Measurements from ENCODE around the gene GRAP. TPM values are rescaled to one million over a fixed set of nuclear protein-coding genes. Genes with fewer than 3 reads are reported as not detected.
A peak's percentile ranks its signal among the peaks of the same experiment; 100 is the strongest.
"Not testable (repeated sequence)": the region's sequence is repeated elsewhere in the genome, so short reads cannot be mapped to it uniquely, and the experiment has no call there.

Gene GRAP
- total and polyA plus RNA-seq, 10 of the 15 experiments (the other 5 are each of a cell fraction or from before 2014, with no cell fraction given) = 0.58 to 78.3 (median 36.6) TPM

DNA sequence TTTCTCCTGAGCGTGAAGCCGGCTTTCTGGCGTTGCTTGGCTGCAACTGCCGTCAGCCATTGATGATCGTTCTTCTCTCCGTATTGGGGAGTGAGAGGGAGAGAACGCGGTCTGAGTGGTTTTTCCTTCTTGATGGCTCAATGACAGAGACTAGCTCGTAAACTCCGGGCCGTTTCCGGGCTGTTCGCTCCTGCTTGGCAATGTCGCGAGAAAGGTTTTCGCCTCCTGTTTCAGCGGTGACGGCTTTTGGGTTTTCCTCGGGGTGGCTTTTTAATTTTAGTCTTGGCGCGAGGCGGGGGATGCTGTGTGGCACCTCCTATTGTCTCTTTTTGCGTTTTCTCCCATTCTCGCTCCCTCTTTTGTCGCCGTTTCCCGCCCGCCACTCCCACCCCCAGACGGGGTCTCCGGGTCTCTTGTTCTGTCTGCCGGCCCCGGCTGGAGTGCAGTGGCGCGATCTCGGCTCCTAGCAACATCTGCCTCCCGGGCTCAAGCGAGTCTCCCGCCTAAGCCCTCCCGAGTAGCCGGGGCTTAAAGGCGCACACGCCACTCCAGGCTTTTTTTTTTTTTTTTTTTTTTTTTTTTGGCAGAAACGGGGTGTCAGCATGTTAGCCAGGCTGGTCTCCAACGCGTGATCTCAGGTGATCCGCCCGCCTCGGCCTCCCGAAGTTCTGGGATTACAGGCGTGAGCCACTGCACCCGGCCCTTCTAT, 15.4 kb upstream of the GRAP start:
- TSS peak; percentile 100 for BruUV-seq (replicated peaks)

DNA sequence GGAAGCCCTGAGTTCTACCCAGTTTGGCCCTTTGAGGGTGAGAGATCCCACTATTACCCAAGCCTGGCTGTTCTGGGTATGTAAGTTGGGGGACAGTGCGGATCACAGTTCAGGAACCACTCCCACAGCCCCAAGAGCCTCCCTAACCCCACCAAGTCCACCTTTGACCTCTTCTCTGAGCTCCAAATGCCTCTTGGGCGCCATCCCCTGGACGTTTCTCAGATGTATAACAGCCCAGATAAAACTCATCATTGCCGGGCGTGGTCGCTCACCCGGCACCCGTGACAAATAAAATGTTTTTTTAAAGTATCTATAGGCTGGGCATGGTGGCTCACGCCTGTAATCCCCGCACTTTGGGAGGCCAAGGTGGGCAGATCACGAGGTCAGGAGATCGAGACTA, 8.7 kb upstream of the GRAP start:
- BruUV-seq (replicated peaks); H3K36me3 ChIP-seq (ENCODE audit: control insufficient read depth in 2 of 2, insufficient read depth in 2 of 2, low read length in 1 of 2); POLR2A ChIA-PET; H3K4me2 ChIP-seq (ENCODE audit: control insufficient read depth, insufficient read depth); H3K4me1 ChIP-seq (ENCODE audit: control insufficient read depth, insufficient read depth, low read length); H3K27ac ChIP-seq (ENCODE audit: control insufficient read depth, insufficient read depth); H2AFZ ChIP-seq (ENCODE audit: control insufficient read depth, low read depth, low read length); H4K20me1 ChIP-seq (ENCODE audit: control insufficient read depth, insufficient read depth); H3K79me2 ChIP-seq (ENCODE audit: control insufficient read depth, insufficient read depth, low read length); H3K9ac ChIP-seq (ENCODE audit: control insufficient read depth, insufficient read depth, low read length); DNase-seq (ENCODE audit: low read depth, low spot score); in situ Hi-C loops (cut with MboI); intact Hi-C loops (cut with micrococcal nuclease; ENCODE audit: unreplicated experiment); SMC1A ChIA-PET (ENCODE audit: uncharacterized antibody, unreplicated experiment); H3K4me3 ChIP-seq; H3K9me3 ChIP-seq (replicated peaks; ENCODE audit: control insufficient read depth, insufficient read depth, low read length); RAD21 ChIA-PET (ENCODE audit: unreplicated experiment); CTCF ChIA-PET; H3K27me3 ChIP-seq (replicated peaks in 1 of 2; ENCODE audit: control insufficient read depth in 2 of 2, insufficient read depth in 2 of 2, low read length in 1 of 2): not testable (repeated sequence)
- peak; percentile 97 for ATAC-seq
- WGBS (ENCODE audit: insufficient coverage, insufficient replicate concordance, low lambda C conversion rate, missing lambda C conversion rate) = no CpG with 5 or more reads among the region's 12 CpGs
- peak; percentile 93 for FAIRE-seq

More for the DNA sequence above, 15.4 kb upstream of the GRAP start:
- H3K9me3 ChIP-seq (replicated peaks; ENCODE audit: control insufficient read depth, insufficient read depth, low read length); in situ Hi-C loops (cut with MboI); intact Hi-C loops (cut with micrococcal nuclease; ENCODE audit: unreplicated experiment); FAIRE-seq; H3K79me2 ChIP-seq (ENCODE audit: control insufficient read depth, insufficient read depth, low read length); H3K9ac ChIP-seq (ENCODE audit: control insufficient read depth, insufficient read depth, low read length); H3K27me3 ChIP-seq (replicated peaks in 1 of 2; ENCODE audit: control insufficient read depth in 2 of 2, insufficient read depth in 2 of 2, low read length in 1 of 2); H3K4me1 ChIP-seq (ENCODE audit: control insufficient read depth, insufficient read depth, low read length); POLR2A ChIA-PET; RAD21 ChIA-PET (ENCODE audit: unreplicated experiment); H3K27ac ChIP-seq (ENCODE audit: control insufficient read depth, insufficient read depth); H2AFZ ChIP-seq (ENCODE audit: control insufficient read depth, low read depth, low read length); SMC1A ChIA-PET (ENCODE audit: uncharacterized antibody, unreplicated experiment); H3K4me2 ChIP-seq (ENCODE audit: control insufficient read depth, insufficient read depth); CTCF ChIA-PET; H4K20me1 ChIP-seq (ENCODE audit: control insufficient read depth, insufficient read depth); DNase-seq (ENCODE audit: low read depth, low spot score); H3K4me3 ChIP-seq; H3K36me3 ChIP-seq (ENCODE audit: control insufficient read depth in 2 of 2, insufficient read depth in 2 of 2, low read length in 1 of 2): not testable (repeated sequence)
- WGBS (ENCODE audit: insufficient coverage, insufficient replicate concordance, low lambda C conversion rate, missing lambda C conversion rate) = 0% methylated on average over 11 of the region's 51 CpGs
- TF ChIP-seq POU2F2 (IDR thresholded peaks at IDR 0.05; ENCODE audit: borderline replicate concordance, low read depth, low read length) (0 out of 3 replicates have a peak, but pooled peaks have one; percentile 23), CREM (IDR thresholded peaks at IDR 0.05; ENCODE audit: low read depth) (peak; percentile 14; the same call in 1 of the 2 replicates), PML (IDR thresholded peaks at IDR 0.05; ENCODE audit: low read length) (0 out of 2 replicates have a peak, but pooled peaks have one; percentile 26), ZBED1 (IDR thresholded peaks at IDR 0.05; ENCODE audit: borderline replicate concordance) (peak; percentile 60; the same call in 1 of the 2 replicates), SMAD5 (IDR thresholded peaks at IDR 0.05; ENCODE audit: low read depth) (0 out of 2 replicates have a peak, but pooled peaks have one; percentile 43)
- ATAC-seq = peak; percentile 62

GRCh38 chr17:19048826-19049225, 2.1 kb upstream of the GRAP start:
- H3K27me3 ChIP-seq (replicated peaks in 1 of 2; ENCODE audit: control insufficient read depth in 2 of 2, insufficient read depth in 2 of 2, low read length in 1 of 2); H4K20me1 ChIP-seq (ENCODE audit: control insufficient read depth, insufficient read depth); H3K36me3 ChIP-seq (ENCODE audit: control insufficient read depth in 2 of 2, insufficient read depth in 2 of 2, low read length in 1 of 2); in situ Hi-C loops (cut with MboI); DNase-seq (ENCODE audit: low read depth, low spot score); H3K9ac ChIP-seq (ENCODE audit: control insufficient read depth, insufficient read depth, low read length); H2AFZ ChIP-seq (ENCODE audit: control insufficient read depth, low read depth, low read length); BruUV-seq (replicated peaks); intact Hi-C loops (cut with micrococcal nuclease; ENCODE audit: unreplicated experiment); H3K9me3 ChIP-seq (replicated peaks; ENCODE audit: control insufficient read depth, insufficient read depth, low read length); ATAC-seq; FAIRE-seq; H3K79me2 ChIP-seq (ENCODE audit: control insufficient read depth, insufficient read depth, low read length); H3K4me3 ChIP-seq; H3K4me1 ChIP-seq (ENCODE audit: control insufficient read depth, insufficient read depth, low read length); SMC1A ChIA-PET (ENCODE audit: uncharacterized antibody, unreplicated experiment); POLR2A ChIA-PET; H3K27ac ChIP-seq (ENCODE audit: control insufficient read depth, insufficient read depth); CTCF ChIA-PET; H3K4me2 ChIP-seq (ENCODE audit: control insufficient read depth, insufficient read depth); RAD21 ChIA-PET (ENCODE audit: unreplicated experiment): not testable (repeated sequence)
- WGBS (ENCODE audit: insufficient coverage, insufficient replicate concordance, low lambda C conversion rate, missing lambda C conversion rate) = 33% methylated on average over 2 of the region's 7 CpGs
